Adrenal gland (tissue), 5 donors: ENCODE measurements around the gene MTF1.

Experiments
- POLR2A ChIP-seq, 2 donors: fragments of 450-650 bp; IDR thresholded peaks; one replicate each; pipeline ENCODE4 v1.6.1; 2017; ENCODE audit warnings: antibody characterized with exemption in 2 of 2, mild to moderate bottlenecking in 2 of 2, moderate library complexity in 1 of 2
- TF ChIP-seq, protein P1 (sequence below), 6 experiments: fragments of 450-650 bp in 4 of 6; fragments of 200-600 bp in 2 of 6; sonication (generic) in 1 of 6; IDR thresholded peaks; 1 replicate in 5 of 6; 2 replicates in 1 of 6; pipeline versions ENCODE4 v1.5.1 to v1.8.0; 2016 to 2021; ENCODE audit warnings: antibody characterized with exemption in 6 of 6, mild to moderate bottlenecking in 2 of 6, moderate library complexity in 1 of 6
- donor health status: DM: no; HTN: no; CAD: no.

DNA sequence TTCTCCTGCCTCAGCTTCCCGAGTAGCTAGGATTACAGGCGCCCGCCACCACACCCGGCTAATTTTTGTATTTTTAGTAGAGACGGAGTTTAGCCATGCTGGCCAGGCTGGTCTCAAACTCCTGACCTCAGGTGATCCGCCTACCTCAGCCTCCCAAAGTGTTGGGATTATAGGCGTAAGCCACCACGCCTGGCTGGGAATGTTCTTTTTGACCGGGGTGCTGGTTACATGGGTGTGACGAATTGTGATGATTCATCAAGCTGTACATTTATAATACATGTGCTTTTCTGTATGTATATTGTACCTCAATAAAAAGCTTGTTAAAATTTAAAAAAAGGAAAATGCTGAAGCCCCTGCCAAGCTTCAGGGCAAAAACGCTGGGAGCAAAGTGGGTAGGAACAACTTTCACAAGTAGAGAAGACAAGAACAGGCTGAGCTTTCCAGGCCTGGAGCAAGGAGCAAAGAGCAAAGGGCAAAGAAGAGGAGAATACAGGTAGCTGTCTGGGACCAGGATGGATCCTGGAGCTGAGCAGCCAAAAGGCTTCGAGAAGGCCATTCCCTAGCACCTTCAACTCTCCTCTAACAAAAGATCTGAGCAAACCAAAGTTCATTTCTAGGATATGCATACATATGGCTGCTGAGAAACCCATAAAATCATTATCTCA is 30.9 kb downstream of the MTF1 start:
- TF ChIP-seq, protein P1, sequence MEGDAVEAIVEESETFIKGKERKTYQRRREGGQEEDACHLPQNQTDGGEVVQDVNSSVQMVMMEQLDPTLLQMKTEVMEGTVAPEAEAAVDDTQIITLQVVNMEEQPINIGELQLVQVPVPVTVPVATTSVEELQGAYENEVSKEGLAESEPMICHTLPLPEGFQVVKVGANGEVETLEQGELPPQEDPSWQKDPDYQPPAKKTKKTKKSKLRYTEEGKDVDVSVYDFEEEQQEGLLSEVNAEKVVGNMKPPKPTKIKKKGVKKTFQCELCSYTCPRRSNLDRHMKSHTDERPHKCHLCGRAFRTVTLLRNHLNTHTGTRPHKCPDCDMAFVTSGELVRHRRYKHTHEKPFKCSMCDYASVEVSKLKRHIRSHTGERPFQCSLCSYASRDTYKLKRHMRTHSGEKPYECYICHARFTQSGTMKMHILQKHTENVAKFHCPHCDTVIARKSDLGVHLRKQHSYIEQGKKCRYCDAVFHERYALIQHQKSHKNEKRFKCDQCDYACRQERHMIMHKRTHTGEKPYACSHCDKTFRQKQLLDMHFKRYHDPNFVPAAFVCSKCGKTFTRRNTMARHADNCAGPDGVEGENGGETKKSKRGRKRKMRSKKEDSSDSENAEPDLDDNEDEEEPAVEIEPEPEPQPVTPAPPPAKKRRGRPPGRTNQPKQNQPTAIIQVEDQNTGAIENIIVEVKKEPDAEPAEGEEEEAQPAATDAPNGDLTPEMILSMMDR (IDR thresholded peaks at IDR 0.05), result no peak
- no peak for TF ChIP-seq POLR2A (IDR thresholded peaks at IDR 0.05)
